Astrocyte (in vitro differentiated cells and primary cell): ENCODE measurements around the gene TUBGCP5. TPM values are rescaled to one million over a fixed set of nuclear protein-coding genes. Genes with fewer than 3 reads are reported as not detected.
"Not testable (repeated sequence)": the region's sequence is repeated elsewhere in the genome, so short reads cannot be mapped to it uniquely, and the experiment has no call there.

Experiments used
- DNase-seq: peaks from one replicate; pipeline ENCODE4 v3.0.0-alpha.2; 2010; ENCODE audit warnings: low read depth
- FAIRE-seq: peaks from 2 replicates; lab custom pipeline; 2011; peaks lifted over from hg19 to GRCh38; lab: Jason Lieb, UNC
- H2AFZ ChIP-seq: 2 replicates; pipeline ENCODE4 v1.6.0; 2012; ENCODE audit warnings: low read depth, low read length, inconsistent platforms
- H3K27ac ChIP-seq: 2 replicates; pipeline ENCODE4 v1.5.1; 2011; ENCODE audit warnings: low read depth, low read length, inconsistent platforms
- H3K27me3 ChIP-seq: 2 replicates; pipeline ENCODE4 v1.6.0; 2011; ENCODE audit warnings: low read length, inconsistent platforms; ENCODE audit not compliant: insufficient read depth
- H3K36me3 ChIP-seq: 2 replicates; pipeline ENCODE4 v1.5.1; 2011; ENCODE audit warnings: low read length, inconsistent platforms; ENCODE audit not compliant: insufficient read depth
- H3K4me1 ChIP-seq: 2 replicates; pipeline ENCODE4 v1.5.1; 2011; ENCODE audit warnings: low read length, inconsistent platforms; ENCODE audit not compliant: insufficient read depth
- H3K4me2 ChIP-seq: 2 replicates; pipeline ENCODE4 v1.6.0; 2012; ENCODE audit warnings: low read length, inconsistent platforms
- H3K4me3 ChIP-seq: 2 replicates; pipeline ENCODE4 v1.5.1; 2011; ENCODE audit warnings: low read depth, mild to moderate bottlenecking, low read length, inconsistent platforms; ENCODE audit not compliant: insufficient read depth
- H3K79me2 ChIP-seq: 2 replicates; pipeline ENCODE4 v1.6.0; 2012; ENCODE audit warnings: mild to moderate bottlenecking, low read length, inconsistent platforms; ENCODE audit not compliant: insufficient read depth
- H3K9ac ChIP-seq: 2 replicates; pipeline ENCODE4 v1.6.0; 2012; ENCODE audit warnings: mild to moderate bottlenecking, low read length, inconsistent platforms
- H3K9me3 ChIP-seq: 2 replicates; pipeline ENCODE4 v1.5.1; 2012; ENCODE audit warnings: low read depth, mild to moderate bottlenecking, low read length, inconsistent platforms; ENCODE audit not compliant: insufficient read depth
- H4K20me1 ChIP-seq: 2 replicates; pipeline ENCODE4 v1.6.0; 2012; ENCODE audit warnings: low read length, inconsistent platforms; ENCODE audit not compliant: insufficient read depth
- H3K27ac Mint-ChIP-seq: one replicate; pipeline ENCODE4 v1.8.0; 2021; ENCODE audit warnings: mild to moderate bottlenecking, mixed read lengths; ENCODE audit not compliant: unreplicated experiment
- H3K27me3 Mint-ChIP-seq: one replicate; pipeline ENCODE4 v1.8.0; 2021; ENCODE audit warnings: low read depth, mixed read lengths; ENCODE audit not compliant: unreplicated experiment
- H3K36me3 Mint-ChIP-seq: one replicate; pipeline ENCODE4 v1.8.0; 2021; ENCODE audit warnings: low read depth, mixed read lengths; ENCODE audit not compliant: unreplicated experiment
- H3K4me1 Mint-ChIP-seq: one replicate; pipeline ENCODE4 v1.8.0; 2021; ENCODE audit warnings: low read depth, mixed read lengths; ENCODE audit not compliant: unreplicated experiment
- H3K4me3 Mint-ChIP-seq: one replicate; pipeline ENCODE4 v1.8.0; 2021; ENCODE audit warnings: mild to moderate bottlenecking, moderate library complexity, mixed read lengths; ENCODE audit not compliant: unreplicated experiment
- H3K9me3 Mint-ChIP-seq: one replicate; pipeline ENCODE4 v1.8.0; 2021; ENCODE audit warnings: mild to moderate bottlenecking, mixed read lengths; ENCODE audit not compliant: unreplicated experiment
- CTCF ChIP-seq: IDR thresholded peaks from 2 replicates; pipeline ENCODE4 v1.5.1; 2011; ENCODE audit warnings: low read depth, mild to moderate bottlenecking, inconsistent platforms, low read length, moderate library complexity; ENCODE audit not compliant: insufficient read depth
- EZH2 ChIP-seq: IDR thresholded peaks from 2 replicates; pipeline ENCODE4 v1.6.1; 2012; ENCODE audit warnings: mild to moderate bottlenecking, low read length, inconsistent platforms; ENCODE audit not compliant: insufficient read depth
- total RNA-seq: library from RNA; stranded (reverse); gene quantifications from 2 replicates; pipeline ENCODE4 v1.2.1, GENCODE V29; 2021

The TUBGCP5 gene
- total RNA-seq, 1 donor from 2014 or later = 13.8 TPM

- not testable (repeated sequence) for H3K27me3 ChIP-seq, DNase-seq, H3K4me3 ChIP-seq, H3K27me3 Mint-ChIP-seq, H3K36me3 Mint-ChIP-seq, H3K79me2 ChIP-seq, FAIRE-seq, H3K27ac Mint-ChIP-seq, H3K9ac ChIP-seq, H3K4me3 Mint-ChIP-seq, H3K27ac ChIP-seq, H3K36me3 ChIP-seq, H3K9me3 Mint-ChIP-seq, H3K4me1 Mint-ChIP-seq, H3K4me1 ChIP-seq, H3K9me3 ChIP-seq, H3K4me2 ChIP-seq, H4K20me1 ChIP-seq, H2AFZ ChIP-seq
Observed at GRCh38 chr15:23043987-23044386, 4.6 kb upstream of the TUBGCP5 start.

DNA sequence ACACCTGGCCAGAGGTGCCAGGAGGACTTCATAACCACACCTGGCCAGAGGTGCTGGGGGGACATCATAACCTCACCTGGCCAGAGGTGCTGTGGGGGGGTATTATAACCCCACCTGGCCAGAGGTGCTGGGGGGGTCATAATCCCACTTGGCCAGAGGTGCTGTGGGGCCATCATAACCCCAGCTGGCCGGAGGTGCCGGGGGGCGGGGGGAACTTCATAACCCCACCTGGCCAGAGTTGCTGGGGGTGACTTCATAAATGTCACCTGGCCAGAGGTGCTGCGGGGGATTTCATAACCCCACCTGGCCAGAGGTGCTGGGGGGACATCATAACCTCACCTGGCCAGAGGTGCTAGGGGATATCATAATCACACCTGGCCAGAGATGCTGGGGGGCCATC lies 4.2 kb upstream of the TUBGCP5 start:
- H3K4me3 ChIP-seq, H3K4me2 ChIP-seq, H3K4me1 Mint-ChIP-seq, H3K79me2 ChIP-seq, H3K9me3 ChIP-seq, H3K9me3 Mint-ChIP-seq, H2AFZ ChIP-seq, DNase-seq, H3K4me1 ChIP-seq, H3K27ac ChIP-seq, H3K9ac ChIP-seq, H3K36me3 Mint-ChIP-seq, H3K27me3 ChIP-seq, FAIRE-seq, H3K27me3 Mint-ChIP-seq, H3K27ac Mint-ChIP-seq, H3K4me3 Mint-ChIP-seq, H3K36me3 ChIP-seq, H4K20me1 ChIP-seq: not testable (repeated sequence)

DNA sequence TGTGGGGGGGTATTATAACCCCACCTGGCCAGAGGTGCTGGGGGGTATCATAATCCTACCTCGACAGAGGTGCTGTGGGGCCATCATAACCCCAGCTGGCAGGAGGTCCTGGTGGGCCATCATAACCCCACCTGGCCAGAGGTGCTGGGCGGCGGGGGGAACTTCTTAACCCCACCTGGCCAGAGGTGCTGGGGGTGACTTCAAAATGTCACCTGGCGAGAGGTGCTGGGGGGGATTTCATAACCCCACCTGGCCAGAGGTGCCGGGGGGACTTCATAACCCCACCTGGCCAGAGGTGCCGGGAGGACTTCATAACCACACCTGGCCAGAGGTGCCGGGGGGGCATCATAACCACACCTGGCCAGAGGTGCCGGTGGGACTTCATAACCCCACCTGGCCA lies 2.4 kb upstream of the TUBGCP5 start:
- DNase-seq, FAIRE-seq, H3K4me2 ChIP-seq, H3K27me3 Mint-ChIP-seq, H3K27ac ChIP-seq, H3K9me3 ChIP-seq, H3K9ac ChIP-seq, H4K20me1 ChIP-seq, H3K4me1 Mint-ChIP-seq, H3K36me3 ChIP-seq, H3K27me3 ChIP-seq, H3K9me3 Mint-ChIP-seq, H3K4me1 ChIP-seq, H3K4me3 ChIP-seq, H3K36me3 Mint-ChIP-seq, H2AFZ ChIP-seq, H3K4me3 Mint-ChIP-seq, H3K27ac Mint-ChIP-seq: not testable (repeated sequence)
- H3K79me2 ChIP-seq = peaks cover 22% of the 10 kb centered on the region

GRCh38 chr15:23039917-23040281 lies 530 bp upstream of the TUBGCP5 start:
- DNase-seq (no peak), FAIRE-seq (no peak)
- TF ChIP-seq CTCF (no peak), EZH2 (no peak)
- Histone ChIP-seq H3K4me2 (peak overlapping the region; percentile 88), H3K79me2 (peaks cover 26% of the 10 kb centered on the region), H3K4me3 (peak overlapping the region; percentile 86), H4K20me1 (peaks cover 5% of the 10 kb centered on the region), H3K36me3 (peaks cover 7% of the 10 kb centered on the region), H3K4me1 (no peaks in the 10 kb centered on the region), H3K9ac (peak overlapping the region; percentile 96), H3K9me3 (no peaks in the 10 kb centered on the region), H3K27me3 (no peaks in the 10 kb centered on the region), H3K27ac (peak overlapping the region; percentile 87), H2AFZ (peak overlapping the region; percentile 97)
- Mint-ChIP-seq H3K9me3 (no peaks in the 10 kb centered on the region), H3K36me3 (peaks cover 4% of the 10 kb centered on the region), H3K27me3 (no peaks in the 10 kb centered on the region), H3K27ac (peak overlapping the region; percentile 81), H3K4me1 (peaks cover 3% of the 10 kb centered on the region), H3K4me3 (peak overlapping the region; percentile 90)
